GM10248 (cell line): ENCODE measurements around the gene VASN.

Experiments used
- CTCF ChIA-PET: fragments of 300-600 bp; sonication (Branson Sonifier 250); formaldehyde crosslinking; extraction: SDS; loops from one replicate; lab custom pipeline; 2021; ENCODE audit warnings: antibody characterized with exemption; lab: Yijun Ruan, JAX
- POLR2A ChIA-PET: fragments of 350-650 bp; sonication (Branson Sonifier 250); formaldehyde crosslinking; extraction: SDS; loops from one replicate; lab custom pipeline; 2020; ENCODE audit warnings: antibody characterized with exemption; lab: Yijun Ruan, JAX
- DNase-seq: peaks from one replicate; pipeline ENCODE4 v3.0.0; 2012; ENCODE audit errors: extremely low spot score
- CTCF ChIP-seq: IDR thresholded peaks from 2 replicates; pipeline ENCODE4 v1.5.1; 2012; ENCODE audit warnings: mild to moderate bottlenecking, low read depth; ENCODE audit errors: extremely low read depth, missing control alignments, control extremely low read depth

The VASN gene

GRCh38 chr16:4376126-4376892 lies 4.7 kb downstream of the VASN start:
- no peak for DNase-seq
- TF ChIP-seq CTCF = no peak
- ChIA-PET POLR2A (no interaction called here), CTCF (interaction anchor here (2.6 kb wide), 1 partner anchor 26 kb away, joined by 14 read pairs; no protein-coding TSS in a partner anchor)

- DNase-seq = no peak
- ChIA-PET CTCF (interaction anchor here (2.1 to 2.6 kb wide), 3 partner anchors 19 to 26 kb away, joined by 4 to 14 read pairs (median 9); no protein-coding TSS in a partner anchor), POLR2A (no interaction called here)
- TF ChIP-seq CTCF = no peak
These were observed 5.4 kb downstream of the VASN start for GRCh38 chr16:4376893-4377572.

- ChIA-PET CTCF (interaction anchor here (1.0 to 2.4 kb wide), 4 partner anchors 13 to 25 kb away, joined by 3 to 9 read pairs (median 5); no protein-coding TSS in a partner anchor), POLR2A (interaction anchor here (0.5 kb wide), 1 partner anchor 26 kb away, joined by 4 read pairs; no protein-coding TSS in a partner anchor)
- TF ChIP-seq CTCF = no peak
- no peak for DNase-seq
These were observed 6.0 kb downstream of the VASN start for GRCh38 chr16:4377573-4378154.

- no peak for TF ChIP-seq CTCF
- CTCF ChIA-PET = interaction anchor here (1.0 to 2.4 kb wide), 5 partner anchors 14 to 48 kb away, joined by 3 to 9 read pairs (median 4); no protein-coding TSS in a partner anchor
- no peak for DNase-seq
- POLR2A ChIA-PET = no interaction called here
These were observed 6.6 kb downstream of the VASN start for GRCh38 chr16:4378161-4378666.

- no peak for DNase-seq
- POLR2A ChIA-PET = interaction anchor here (0.7 kb wide), 2 partner anchors 11 to 40 kb away, joined by 3 to 5 read pairs; no protein-coding TSS in a partner anchor
- no peak for TF ChIP-seq CTCF
- CTCF ChIA-PET = interaction anchor here (0.9 to 2.4 kb wide), 5 partner anchors 20 to 49 kb away, joined by 3 to 9 read pairs (median 4); no protein-coding TSS in a partner anchor
These were observed 7.5 kb downstream of the VASN start for GRCh38 chr16:4378999-4379690.
